Activated T-helper 2 cell treated with anti-CD3 and anti-CD28 coated beads, Interferon-gamma antibody, Interleukin-2, Interleukin-4, amounts not matched to agents 10 μg/mL and 5 μg/mL and 100 μg/mL, durations not matched to agents 14 hours and 24 hours and 36 hours (primary cell): ENCODE results near the gene LINGO1. TPM values are rescaled to one million over a fixed set of nuclear protein-coding genes. Genes with fewer than 3 reads are reported as not detected.

Experiments
- DNase-seq: peaks from one replicate; pipeline ENCODE4 v3.0.0; 2021; ENCODE audit warnings: low spot score
- H3K27ac Mint-ChIP-seq: one replicate; pipeline ENCODE4 v1.8.0; 2021; ENCODE audit warnings: mixed read lengths
- H3K27me3 Mint-ChIP-seq: one replicate; pipeline ENCODE4 v1.8.0; 2021; ENCODE audit warnings: low read depth, mixed read lengths
- H3K36me3 Mint-ChIP-seq: one replicate; pipeline ENCODE4 v1.8.0; 2021; ENCODE audit warnings: low read depth, mixed read lengths
- H3K4me1 Mint-ChIP-seq: one replicate; pipeline ENCODE4 v1.8.0; 2021; ENCODE audit warnings: low read depth, mixed read lengths
- H3K4me3 Mint-ChIP-seq: one replicate; pipeline ENCODE4 v1.8.0; 2021; ENCODE audit warnings: low read depth, mild to moderate bottlenecking, moderate library complexity, mixed read lengths
- H3K9me3 Mint-ChIP-seq: one replicate; pipeline ENCODE4 v1.8.0; 2021; ENCODE audit warnings: mixed read lengths
- intact Hi-C: fragments of 100-400 bp; cut with micrococcal nuclease; formaldehyde crosslinking; loops from one replicate; pipeline ENCODE4 v1.15.1; 2023
- total RNA-seq: library from RNA; stranded (reverse); gene quantifications from 2 replicates; pipeline ENCODE4 v1.2.3, GENCODE V29; 2022

The LINGO1 gene
- total RNA-seq, 1 donor from 2014 or later, result not detected

DNA sequence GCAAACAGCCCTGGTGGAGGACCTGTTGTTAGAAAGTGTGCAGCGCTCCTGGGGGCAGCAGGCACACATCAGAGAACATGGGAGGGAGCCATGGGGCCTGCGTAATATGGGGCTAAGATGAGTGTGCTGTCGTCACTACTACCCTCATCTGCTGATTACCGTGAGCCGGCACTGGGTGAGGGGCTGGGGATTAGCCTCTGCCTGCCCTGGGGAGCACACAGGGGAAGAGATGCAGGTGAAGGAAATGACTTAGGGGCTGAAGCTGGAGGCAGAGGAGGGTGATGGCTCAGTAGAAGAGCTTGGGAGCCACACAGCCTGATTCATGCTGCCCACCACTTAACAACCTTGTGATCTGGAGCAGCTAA, 33.6 kb upstream of the LINGO1 start:
- no peaks in the 10 kb centered on the region for H3K4me1 Mint-ChIP-seq
- H3K36me3 Mint-ChIP-seq, result no peaks in the 10 kb centered on the region
- intact Hi-C loops, result no loop called here
- H3K9me3 Mint-ChIP-seq, result no peaks in the 10 kb centered on the region
- H3K27me3 Mint-ChIP-seq, result peaks cover 4% of the 10 kb centered on the region
- H3K27ac Mint-ChIP-seq, result no peak overlapping the region
- H3K4me3 Mint-ChIP-seq, result no peak overlapping the region
- no peak for DNase-seq

DNA sequence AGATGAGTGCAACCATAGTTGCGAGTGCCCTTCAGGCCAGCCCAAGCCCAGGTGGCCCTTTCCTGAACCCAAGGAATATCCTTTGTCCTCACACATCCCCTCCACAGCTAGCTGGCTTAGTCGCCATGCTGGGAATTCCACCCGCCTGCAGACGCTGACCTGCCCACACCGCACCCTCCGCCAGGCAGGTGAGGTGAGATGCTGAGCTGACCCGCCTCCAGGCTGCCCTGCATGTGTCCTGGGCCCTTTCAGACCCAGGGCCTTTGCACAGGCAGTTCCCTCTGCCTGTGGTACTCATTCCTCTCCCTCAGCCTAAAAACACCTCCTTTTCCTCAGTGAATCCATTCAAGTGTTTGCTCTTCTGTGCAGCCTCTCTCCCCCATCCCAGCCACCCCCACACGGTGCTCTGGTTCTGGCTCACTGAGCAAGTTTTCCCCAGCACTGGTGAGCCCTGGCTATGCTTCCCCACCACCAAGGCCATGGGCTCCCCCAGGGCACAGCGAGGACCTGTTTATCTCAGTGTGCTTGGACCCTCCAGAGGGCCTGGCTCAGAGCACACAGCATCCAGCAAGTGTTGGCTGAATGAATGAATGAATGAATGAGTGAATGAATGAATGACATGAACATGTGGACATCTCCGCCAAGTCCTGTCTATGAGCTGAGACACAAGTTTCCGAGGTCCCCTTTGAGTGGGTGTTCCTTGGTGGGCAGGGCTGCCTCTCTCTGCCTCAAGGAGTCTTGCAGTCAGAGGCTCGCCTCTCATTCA, 33.0 kb upstream of the LINGO1 start:
- Mint-ChIP-seq H3K4me1 (no peaks in the 10 kb centered on the region), H3K27me3 (peaks cover 4% of the 10 kb centered on the region), H3K36me3 (no peaks in the 10 kb centered on the region), H3K4me3 (no peak overlapping the region), H3K9me3 (no peaks in the 10 kb centered on the region), H3K27ac (no peak overlapping the region)
- no peak for DNase-seq
- intact Hi-C loops, result no loop called here

DNA sequence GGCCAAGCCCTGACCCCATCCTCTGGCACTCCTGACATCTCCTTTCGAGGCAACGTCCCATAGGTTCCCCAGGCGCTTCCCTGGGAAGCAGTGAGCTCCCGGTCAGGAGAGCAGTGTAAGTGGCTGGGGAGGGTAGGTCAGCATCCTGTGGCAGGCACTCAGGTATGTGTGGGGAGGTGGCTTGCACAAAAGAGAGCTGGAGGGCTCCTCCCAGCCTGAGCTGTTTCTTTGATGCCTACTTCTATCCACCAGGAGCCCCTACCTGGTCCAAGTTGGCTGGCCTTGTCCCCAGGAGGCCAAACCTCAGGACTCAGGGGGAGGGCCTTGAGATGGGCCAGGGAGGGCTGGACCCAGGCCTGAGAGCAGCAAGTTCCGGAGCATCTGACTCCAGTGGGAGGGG, 31.7 kb upstream of the LINGO1 start:
- Mint-ChIP-seq H3K4me3 (no peak overlapping the region), H3K27ac (no peak overlapping the region), H3K9me3 (no peaks in the 10 kb centered on the region), H3K36me3 (no peaks in the 10 kb centered on the region), H3K4me1 (no peaks in the 10 kb centered on the region), H3K27me3 (peaks cover 4% of the 10 kb centered on the region)
- intact Hi-C loops, result no loop called here
- DNase-seq, result no peak

DNA sequence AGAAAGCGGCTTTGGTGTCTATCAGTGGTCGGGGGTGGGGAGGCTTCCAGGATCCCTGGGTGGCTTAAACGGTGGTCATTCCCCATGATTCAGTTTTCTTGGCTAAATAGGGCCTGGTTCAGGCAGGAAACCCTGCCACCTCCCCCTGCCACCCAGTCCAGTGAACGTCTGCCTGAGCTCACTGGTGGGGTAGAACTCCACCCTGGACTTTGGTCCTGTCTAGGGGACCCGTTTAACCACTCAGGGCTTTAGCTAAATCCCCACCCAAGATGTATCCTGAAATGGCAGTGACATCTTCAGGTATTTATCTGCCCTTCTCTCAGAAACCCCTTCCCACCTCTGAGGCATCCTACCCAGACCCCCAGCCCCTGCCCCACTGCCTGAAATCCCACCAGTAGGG, 30.5 kb upstream of the LINGO1 start:
- Mint-ChIP-seq H3K36me3 (no peaks in the 10 kb centered on the region), H3K27ac (no peak overlapping the region), H3K4me1 (no peaks in the 10 kb centered on the region), H3K9me3 (no peaks in the 10 kb centered on the region), H3K27me3 (peaks cover 2% of the 10 kb centered on the region), H3K4me3 (no peak overlapping the region)
- no peak for DNase-seq
- intact Hi-C loops, result no loop called here

DNA sequence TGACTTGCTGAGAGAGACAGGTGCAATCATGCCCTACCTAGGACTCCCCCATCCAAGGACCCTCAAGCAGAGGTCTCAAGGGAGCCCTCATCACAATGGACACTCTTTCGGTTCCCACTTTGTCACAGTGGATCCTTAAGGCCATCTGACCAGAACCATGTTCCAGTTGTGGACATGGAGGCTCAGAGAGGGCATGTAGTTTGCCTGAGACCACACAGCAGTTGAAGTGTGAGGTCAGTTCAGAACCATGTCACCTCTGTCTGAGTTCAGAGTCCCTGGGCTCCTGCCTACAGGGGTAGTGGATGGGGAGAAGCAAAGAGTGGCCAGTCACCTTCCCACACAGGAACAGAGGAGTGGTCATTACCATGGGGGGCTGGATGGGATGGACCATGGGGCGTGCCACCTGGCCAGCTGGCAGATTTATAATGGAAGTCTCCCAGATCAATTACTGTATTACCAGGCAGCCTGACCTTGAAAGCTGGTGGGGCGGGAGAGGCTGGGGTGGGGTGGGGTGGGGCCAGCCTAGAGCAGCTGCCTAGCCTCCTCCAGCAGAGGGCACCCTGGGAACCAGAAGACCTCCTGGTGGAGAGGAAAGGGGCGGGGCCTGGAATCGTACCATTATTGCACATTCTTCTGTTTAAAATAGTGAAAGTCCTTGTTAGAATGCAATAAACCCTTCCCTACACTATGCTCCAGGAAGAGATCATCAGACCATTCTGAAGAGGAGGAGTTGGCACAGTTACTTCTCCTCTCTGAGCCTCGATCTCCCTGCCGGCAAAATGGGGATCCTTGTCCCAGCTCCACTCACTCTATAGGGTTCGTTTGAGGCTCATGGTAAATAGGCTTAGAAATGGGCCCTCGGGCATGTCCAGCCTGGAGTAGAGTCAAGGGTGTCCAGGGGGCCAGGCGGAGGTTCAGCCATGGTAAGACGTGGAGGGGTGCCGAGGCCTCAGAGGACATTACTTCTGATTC, 26.9 kb upstream of the LINGO1 start:
- no peak for DNase-seq
- H3K27ac Mint-ChIP-seq, result no peak overlapping the region
- peaks cover 4% of the 10 kb centered on the region for H3K27me3 Mint-ChIP-seq
- H3K4me1 Mint-ChIP-seq, result no peaks in the 10 kb centered on the region
- no peaks in the 10 kb centered on the region for H3K36me3 Mint-ChIP-seq
- H3K9me3 Mint-ChIP-seq, result no peaks in the 10 kb centered on the region
- H3K4me3 Mint-ChIP-seq, result no peak overlapping the region
- intact Hi-C loops, result no loop called here

DNA sequence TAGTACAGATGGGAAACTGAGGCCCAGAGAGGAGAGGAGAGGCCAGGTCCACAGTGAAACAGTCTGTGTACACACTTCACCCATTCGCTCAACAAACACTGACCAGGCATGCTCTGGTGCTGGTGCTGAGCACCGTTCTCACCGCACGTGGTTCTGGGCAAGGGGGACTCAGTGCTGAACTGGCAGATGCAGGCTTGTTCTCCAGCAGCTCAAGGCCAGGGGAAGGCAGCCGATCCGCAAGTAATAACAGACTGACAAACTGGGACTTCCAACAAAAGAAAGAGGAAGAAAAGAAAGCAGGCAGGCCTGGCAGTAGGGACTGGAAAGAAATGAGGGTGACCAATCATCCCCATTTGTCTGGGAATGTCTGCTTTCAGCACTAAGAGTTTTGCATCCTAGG, 25.6 kb upstream of the LINGO1 start:
- DNase-seq, result no peak
- Mint-ChIP-seq H3K9me3 (no peaks in the 10 kb centered on the region), H3K36me3 (no peaks in the 10 kb centered on the region), H3K4me1 (no peaks in the 10 kb centered on the region), H3K27me3 (peaks cover 4% of the 10 kb centered on the region), H3K27ac (no peak overlapping the region), H3K4me3 (no peak overlapping the region)
- intact Hi-C loops, result no loop called here

DNA sequence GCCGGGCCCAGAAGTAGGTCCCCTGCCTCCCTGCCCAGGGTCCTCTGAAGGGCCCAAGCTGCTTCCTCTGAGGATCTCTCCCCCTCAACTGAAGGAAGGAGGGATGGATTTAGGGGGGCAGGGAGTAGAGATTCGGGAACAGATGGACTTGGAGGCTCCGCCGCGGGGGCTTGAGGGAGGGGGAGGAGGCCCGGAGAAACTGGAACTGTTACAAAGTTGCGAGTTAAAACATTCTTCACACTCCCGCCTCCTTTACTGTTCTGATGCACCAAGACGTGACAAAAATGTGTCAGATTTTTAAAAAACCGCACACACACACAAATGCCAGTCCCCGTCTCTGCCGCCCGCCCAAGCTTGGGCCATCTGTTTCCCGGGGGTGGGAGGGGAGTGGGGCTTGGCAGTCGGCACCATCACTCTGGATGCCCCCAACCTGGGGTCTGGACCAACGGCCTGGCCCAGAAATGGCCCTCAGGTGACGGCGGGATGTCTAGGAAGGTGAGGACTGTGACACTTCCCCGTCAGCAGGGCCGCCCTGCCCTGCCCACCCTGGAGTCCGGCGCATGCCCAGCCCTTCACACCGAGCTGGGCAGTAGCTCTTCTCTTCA, 25.0 kb upstream of the LINGO1 start:
- Mint-ChIP-seq H3K36me3 (no peaks in the 10 kb centered on the region), H3K27me3 (peaks cover 4% of the 10 kb centered on the region), H3K4me1 (no peaks in the 10 kb centered on the region), H3K9me3 (no peaks in the 10 kb centered on the region), H3K27ac (no peak overlapping the region), H3K4me3 (no peak overlapping the region)
- no peak for DNase-seq
- intact Hi-C loops, result no loop called here

DNA sequence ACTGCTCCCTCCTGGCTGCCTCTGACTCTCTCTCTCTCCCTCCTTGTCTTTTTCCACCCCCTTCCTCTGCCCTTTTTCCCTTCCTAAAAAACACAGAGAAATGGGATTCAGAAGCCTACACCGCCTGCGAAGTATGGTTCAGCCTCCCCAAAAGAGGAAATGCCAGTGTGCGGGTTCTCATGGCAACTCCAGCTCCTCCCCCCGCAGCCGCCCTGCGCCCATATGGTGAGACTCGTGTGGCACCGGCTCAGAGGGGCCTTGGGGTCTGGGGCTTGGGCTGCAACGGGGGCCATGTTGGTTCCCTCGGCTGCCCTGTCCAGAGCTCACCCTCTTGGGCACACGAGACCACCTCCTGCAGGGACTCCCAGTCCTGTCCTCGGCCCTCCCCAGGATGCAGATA, 23.6 kb upstream of the LINGO1 start:
- Mint-ChIP-seq H3K27me3 (peaks cover 4% of the 10 kb centered on the region), H3K4me3 (no peak overlapping the region), H3K27ac (no peak overlapping the region), H3K36me3 (no peaks in the 10 kb centered on the region), H3K9me3 (no peaks in the 10 kb centered on the region), H3K4me1 (no peaks in the 10 kb centered on the region)
- DNase-seq, result no peak
- intact Hi-C loops, result no loop called here

DNA sequence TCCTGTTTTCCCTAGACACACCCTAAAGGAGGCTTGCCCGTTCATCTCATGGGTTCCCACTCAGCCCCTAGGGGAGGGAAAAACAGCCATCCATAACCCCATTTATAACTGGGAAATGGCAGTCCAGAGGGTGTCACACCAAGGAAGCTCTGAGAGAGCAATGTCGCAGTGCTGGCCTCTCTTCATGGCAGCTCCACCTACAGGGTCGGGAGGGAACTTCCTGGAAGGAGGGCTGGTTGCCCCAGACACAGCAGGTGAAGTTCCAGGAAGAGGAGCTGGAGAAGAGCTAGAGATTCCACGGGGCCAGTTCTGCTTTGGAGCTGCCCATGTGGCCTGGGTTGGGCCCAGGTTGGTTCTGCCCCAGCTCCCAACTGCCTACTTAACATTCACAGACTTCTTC, 22.3 kb upstream of the LINGO1 start:
- no peak overlapping the region for H3K27ac Mint-ChIP-seq
- no peak overlapping the region for H3K4me3 Mint-ChIP-seq
- no peak for DNase-seq
- no peaks in the 10 kb centered on the region for H3K36me3 Mint-ChIP-seq
- H3K4me1 Mint-ChIP-seq, result no peaks in the 10 kb centered on the region
- peaks cover 10% of the 10 kb centered on the region for H3K27me3 Mint-ChIP-seq
- no peaks in the 10 kb centered on the region for H3K9me3 Mint-ChIP-seq
- intact Hi-C loops, result no loop called here

DNA sequence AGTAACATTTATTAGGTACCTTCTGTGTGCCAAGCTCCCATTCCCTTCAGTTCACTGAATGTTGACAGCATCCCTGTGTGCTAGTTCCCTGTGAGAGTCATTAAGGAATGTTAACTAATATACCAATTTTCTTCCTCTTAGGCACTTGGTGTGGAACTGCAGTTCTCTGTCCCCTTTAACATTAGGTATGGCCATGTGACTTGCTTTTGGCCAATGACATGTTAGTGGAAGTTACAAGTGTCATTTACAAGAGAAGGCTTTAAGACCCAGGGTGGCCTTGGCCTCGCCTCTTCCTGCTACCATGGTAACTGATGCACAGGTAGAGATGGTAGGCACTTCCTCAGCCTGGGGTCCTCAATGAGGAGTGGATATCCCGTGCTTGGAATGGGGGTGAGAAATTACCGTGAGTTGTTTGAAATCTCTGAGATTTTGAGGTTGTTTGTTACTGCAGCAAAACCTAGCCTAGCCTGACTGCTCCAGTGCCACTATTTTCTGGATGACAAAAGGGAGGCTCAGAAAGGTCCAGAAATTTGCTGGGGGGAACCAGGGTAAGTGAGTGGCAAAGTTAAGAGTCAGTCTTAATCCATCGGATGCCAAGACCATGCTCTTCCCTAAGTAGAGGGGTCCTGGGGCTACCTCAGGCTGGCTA, 21.2 kb upstream of the LINGO1 start:
- intact Hi-C loops, result no loop called here
- H3K27ac Mint-ChIP-seq, result no peak overlapping the region
- H3K9me3 Mint-ChIP-seq, result no peaks in the 10 kb centered on the region
- H3K36me3 Mint-ChIP-seq, result no peaks in the 10 kb centered on the region
- H3K4me1 Mint-ChIP-seq, result no peaks in the 10 kb centered on the region
- peaks cover 13% of the 10 kb centered on the region for H3K27me3 Mint-ChIP-seq
- DNase-seq, result no peak
- no peak overlapping the region for H3K4me3 Mint-ChIP-seq

DNA sequence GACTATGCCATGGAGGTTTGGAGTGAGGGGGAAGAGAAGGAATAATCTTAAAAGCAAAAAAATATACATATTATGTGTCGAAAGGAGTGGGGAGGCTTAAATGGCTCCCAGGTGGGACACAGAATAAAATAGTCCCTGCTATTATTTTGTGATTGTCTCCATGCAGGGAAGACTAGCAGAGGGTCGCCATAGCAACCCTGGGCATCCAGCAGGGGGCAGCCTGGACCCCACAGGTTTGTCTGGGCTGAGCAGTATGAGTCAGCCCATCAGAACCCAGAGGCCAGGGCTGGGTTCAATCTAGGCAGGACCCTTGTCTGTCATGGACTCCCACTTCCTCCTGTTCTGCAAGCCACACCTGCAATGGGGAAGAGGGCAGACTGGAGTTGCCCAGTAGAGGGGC, 17.6 kb upstream of the LINGO1 start:
- no peak overlapping the region for H3K27ac Mint-ChIP-seq
- intact Hi-C loops, result no loop called here
- no peak overlapping the region for H3K4me3 Mint-ChIP-seq
- H3K36me3 Mint-ChIP-seq, result no peaks in the 10 kb centered on the region
- DNase-seq, result no peak
- H3K9me3 Mint-ChIP-seq, result no peaks in the 10 kb centered on the region
- no peaks in the 10 kb centered on the region for H3K4me1 Mint-ChIP-seq
- H3K27me3 Mint-ChIP-seq, result peaks cover 11% of the 10 kb centered on the region

DNA sequence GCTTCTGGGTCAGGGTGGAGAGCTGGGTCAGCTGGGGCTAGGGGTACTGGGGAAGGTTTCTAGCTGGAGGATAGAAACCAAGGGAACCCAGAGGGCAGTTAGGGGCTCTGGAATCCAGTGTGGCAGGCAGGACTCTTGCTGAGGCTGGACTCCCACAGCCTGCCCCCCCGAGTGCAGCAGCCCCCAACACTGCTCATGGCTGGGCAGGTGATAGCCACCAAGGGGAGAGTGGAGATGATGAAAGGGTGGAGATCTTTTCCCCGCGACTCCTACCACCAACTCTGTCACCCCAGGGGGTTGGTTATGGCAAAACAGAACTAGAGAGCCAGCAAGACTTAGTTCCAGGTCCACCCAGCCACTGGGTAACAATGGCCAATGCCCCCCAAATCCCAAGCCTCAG, 16.9 kb upstream of the LINGO1 start:
- no peaks in the 10 kb centered on the region for H3K36me3 Mint-ChIP-seq
- intact Hi-C loops, result no loop called here
- H3K27me3 Mint-ChIP-seq, result peaks cover 10% of the 10 kb centered on the region
- H3K4me1 Mint-ChIP-seq, result no peaks in the 10 kb centered on the region
- no peaks in the 10 kb centered on the region for H3K9me3 Mint-ChIP-seq
- H3K4me3 Mint-ChIP-seq, result no peak overlapping the region
- no peak overlapping the region for H3K27ac Mint-ChIP-seq
- no peak for DNase-seq
